Fibroblast of lung (primary cell): ENCODE results near the gene CCNDBP1. TPM values are rescaled to one million over a fixed set of nuclear protein-coding genes. Genes with fewer than 3 reads are reported as not detected.

ENCODE experiments used
- DNase-seq, 2 donors: peaks; one replicate each; pipeline versions ENCODE4 v3.0.0 to v3.0.0-alpha.2; 2010; ENCODE audit warnings: low read depth in 2 of 2
- H2AFZ ChIP-seq: 2 replicates; pipeline ENCODE4 v1.5.1; 2012; ENCODE audit warnings: low read length, control low read depth, inconsistent platforms
- H3K27ac ChIP-seq: 2 replicates; pipeline ENCODE4 v1.5.1; 2011; ENCODE audit warnings: low read length, control low read depth; ENCODE audit not compliant: insufficient read depth
- H3K27me3 ChIP-seq: 2 replicates; pipeline ENCODE4 v1.5.1; 2011; ENCODE audit warnings: mild to moderate bottlenecking, low read length; ENCODE audit not compliant: control insufficient read depth, insufficient read depth
- H3K36me3 ChIP-seq: 2 replicates; pipeline ENCODE4 v1.5.1; 2011; ENCODE audit warnings: low read length; ENCODE audit not compliant: control insufficient read depth, insufficient read depth
- H3K4me1 ChIP-seq: 2 replicates; pipeline ENCODE4 v1.5.1; 2011; ENCODE audit warnings: low read length; ENCODE audit not compliant: control insufficient read depth, insufficient read depth; ENCODE audit errors: extremely low read depth
- H3K4me2 ChIP-seq: 2 replicates; pipeline ENCODE4 v1.5.1; 2011; ENCODE audit warnings: low read length, control low read depth; ENCODE audit not compliant: insufficient read depth; ENCODE audit errors: extremely low read depth
- H3K4me3 ChIP-seq, 4 experiments: fragments of 200-600 bp in 1 of 4; sonication (generic) in 1 of 4; replicated peaks in 1 of 4; 2 replicates each; pipeline ENCODE4 v1.5.1; 2011 to 2016; ENCODE audit warnings: low read length in 4 of 4, low read depth in 3 of 4, mild to moderate bottlenecking in 3 of 4, control low read depth in 2 of 4, inconsistent platforms in 1 of 4, mixed read lengths in 1 of 4; ENCODE audit not compliant: insufficient read depth in 1 of 4; ENCODE audit errors: control extremely low read depth in 1 of 4
- H3K79me2 ChIP-seq: 2 replicates; pipeline ENCODE4 v1.5.1; 2012; ENCODE audit warnings: mild to moderate bottlenecking, low read length, inconsistent platforms; ENCODE audit not compliant: control insufficient read depth, insufficient read depth
- H3K9ac ChIP-seq: 2 replicates; pipeline ENCODE4 v1.5.1; 2011; ENCODE audit warnings: mild to moderate bottlenecking, low read length, control low read depth; ENCODE audit not compliant: insufficient read depth
- H3K9me3 ChIP-seq: 2 replicates; pipeline ENCODE4 v1.5.1; 2012; ENCODE audit warnings: low read depth, low read length; ENCODE audit not compliant: control insufficient read depth, insufficient read depth
- H4K20me1 ChIP-seq: 2 replicates; pipeline ENCODE4 v1.5.1; 2011; ENCODE audit warnings: low read length; ENCODE audit not compliant: control insufficient read depth, insufficient read depth; ENCODE audit errors: extremely low read depth
- EZH2 ChIP-seq: IDR thresholded peaks from 2 replicates; pipeline ENCODE4 v1.5.1; 2012; ENCODE audit warnings: low read length, control low read depth, mild to moderate bottlenecking; ENCODE audit errors: missing control alignments
- polyA plus RNA-seq, 2 donors: library from polyadenylated mRNA; depleted of rRNA in 1 of 2; stranded (reverse) in 1 of 2; unstranded in 1 of 2; fragments of >200 nt; gene quantifications; 2 replicates each; pipeline ENCODE4 v1.2.1, GENCODE V29; 2011 to 2012; ENCODE audit warnings: missing spikeins in 1 of 2
- total RNA-seq: library from RNA; depleted of rRNA; stranded (reverse); fragments of >200 nt; gene quantifications from 2 replicates; pipeline ENCODE4 v1.2.1, GENCODE V29; 2014
- TF ChIP-seq, protein P1 (sequence below), 2 donors: IDR thresholded peaks in 1 of 2; conservative IDR thresholded peaks in 1 of 2; 1 replicate in 1 of 2; 2 replicates in 1 of 2; pipeline ENCODE4 v1.5.1; 2011 to 2012; ENCODE audit warnings: low read length in 2 of 2, control low read depth in 1 of 2, inconsistent platforms in 1 of 2, low read depth in 1 of 2, mild to moderate bottlenecking in 1 of 2

The CCNDBP1 gene
- total and polyA plus RNA-seq, 2 donors (not counting 1 experiment from before 2014, with no cell fraction given): 78.4 to 101 TPM

DNA sequence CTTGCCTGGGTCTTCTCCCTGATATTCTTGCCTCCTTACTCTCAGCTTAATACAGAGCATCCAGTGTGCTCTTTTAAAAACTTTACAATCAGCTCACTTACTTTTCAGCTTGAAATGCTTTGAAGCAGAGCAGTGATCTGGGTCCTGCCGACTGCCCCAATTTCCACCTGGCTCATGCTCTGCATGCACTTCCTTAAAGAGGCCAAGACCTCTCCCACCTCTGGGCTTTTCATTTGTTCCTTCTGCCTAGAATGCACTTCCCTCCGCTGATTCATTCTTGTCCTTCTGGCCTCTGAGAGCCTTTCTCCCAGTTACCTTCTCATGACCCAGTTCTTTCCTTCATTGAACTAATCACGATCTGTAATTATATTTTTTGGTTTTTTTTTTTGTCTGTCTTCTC lies 1.9 kb upstream of the CCNDBP1 start:
- no peaks in the 10 kb centered on the region for H3K4me1 ChIP-seq
- H3K27ac ChIP-seq: no peak overlapping the region
- no peaks in the 10 kb centered on the region for H4K20me1 ChIP-seq
- H3K79me2 ChIP-seq: peaks cover 7% of the 10 kb centered on the region
- H3K4me2 ChIP-seq: no peak overlapping the region
- H3K4me3 ChIP-seq: no peak overlapping the region
- H3K9ac ChIP-seq: no peak overlapping the region
- no peaks in the 10 kb centered on the region for H3K9me3 ChIP-seq
- no peaks in the 10 kb centered on the region for H3K36me3 ChIP-seq
- H3K27me3 ChIP-seq: no peaks in the 10 kb centered on the region
- TF ChIP-seq, protein P1, sequence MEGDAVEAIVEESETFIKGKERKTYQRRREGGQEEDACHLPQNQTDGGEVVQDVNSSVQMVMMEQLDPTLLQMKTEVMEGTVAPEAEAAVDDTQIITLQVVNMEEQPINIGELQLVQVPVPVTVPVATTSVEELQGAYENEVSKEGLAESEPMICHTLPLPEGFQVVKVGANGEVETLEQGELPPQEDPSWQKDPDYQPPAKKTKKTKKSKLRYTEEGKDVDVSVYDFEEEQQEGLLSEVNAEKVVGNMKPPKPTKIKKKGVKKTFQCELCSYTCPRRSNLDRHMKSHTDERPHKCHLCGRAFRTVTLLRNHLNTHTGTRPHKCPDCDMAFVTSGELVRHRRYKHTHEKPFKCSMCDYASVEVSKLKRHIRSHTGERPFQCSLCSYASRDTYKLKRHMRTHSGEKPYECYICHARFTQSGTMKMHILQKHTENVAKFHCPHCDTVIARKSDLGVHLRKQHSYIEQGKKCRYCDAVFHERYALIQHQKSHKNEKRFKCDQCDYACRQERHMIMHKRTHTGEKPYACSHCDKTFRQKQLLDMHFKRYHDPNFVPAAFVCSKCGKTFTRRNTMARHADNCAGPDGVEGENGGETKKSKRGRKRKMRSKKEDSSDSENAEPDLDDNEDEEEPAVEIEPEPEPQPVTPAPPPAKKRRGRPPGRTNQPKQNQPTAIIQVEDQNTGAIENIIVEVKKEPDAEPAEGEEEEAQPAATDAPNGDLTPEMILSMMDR (conservative IDR thresholded peaks at IDR 0.05 in 1 of 2, IDR thresholded peaks at IDR 0.05 in 1 of 2; ENCODE audit: low read depth in 1 of 2, low read length in 2 of 2): no peak
- no peak for TF ChIP-seq EZH2
- no peak overlapping the region for H2AFZ ChIP-seq
- no peak for DNase-seq

DNA sequence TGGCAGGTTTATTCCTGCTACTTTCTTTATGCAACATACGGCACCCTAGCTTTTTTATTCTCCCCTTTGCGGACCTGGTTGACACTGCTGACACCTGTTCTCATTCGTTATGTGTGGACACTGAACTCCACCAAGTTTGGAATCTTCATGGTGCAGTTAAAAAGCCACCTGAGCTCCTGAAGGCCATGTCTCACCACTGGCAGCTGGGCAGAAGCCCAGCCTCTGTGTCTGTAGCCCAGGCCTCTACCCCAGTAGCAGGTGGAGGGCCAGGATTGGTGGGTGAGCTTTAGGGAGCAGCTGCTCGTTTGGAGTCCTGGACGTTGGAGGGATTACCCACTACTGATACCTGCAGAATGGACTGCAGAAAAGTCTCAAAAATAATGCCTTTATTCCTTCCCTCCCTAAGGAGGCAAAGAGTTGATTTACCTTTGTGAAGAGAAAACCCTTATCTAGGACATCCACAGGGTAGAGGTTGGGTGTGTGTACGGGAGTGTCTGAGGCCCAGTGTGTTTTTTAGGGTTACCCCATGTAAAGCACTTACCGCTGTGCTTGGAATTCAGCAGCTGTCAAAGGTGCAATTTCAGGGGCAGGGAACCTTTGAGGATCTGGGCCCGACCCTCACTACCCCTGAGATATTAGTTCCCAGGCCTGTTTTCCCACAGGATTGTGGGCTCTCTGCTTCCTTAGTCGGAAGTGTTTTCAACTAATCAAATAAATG lies 637 bp upstream of the CCNDBP1 start:
- peak overlapping the region in 2 of 4 experiments; percentile 70 to 96 for H3K4me3 ChIP-seq

DNA sequence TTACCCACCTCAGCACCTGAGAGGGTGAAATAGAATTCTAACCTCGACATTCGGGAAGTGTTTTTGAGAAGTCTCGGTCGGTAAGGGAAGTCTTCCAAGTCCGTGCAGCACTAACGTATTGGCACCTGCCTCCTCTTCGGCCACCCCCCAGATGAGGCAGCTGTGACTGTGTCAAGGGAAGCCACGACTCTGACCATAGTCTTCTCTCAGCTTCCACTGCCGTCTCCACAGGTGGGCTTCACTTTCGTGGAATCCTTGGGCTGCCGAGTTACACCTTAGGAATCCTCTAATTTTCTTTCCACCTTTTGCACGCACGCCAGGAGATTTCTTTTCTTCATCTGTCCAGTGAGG lies 775 bp downstream of the CCNDBP1 start:
- Histone ChIP-seq H3K4me2 (peak overlapping the region; percentile 97), H3K79me2 (peaks cover 7% of the 10 kb centered on the region), H3K9me3 (no peaks in the 10 kb centered on the region), H3K4me3 (peak overlapping the region; percentile 90 to 96 (median 94)), H3K4me1 (no peaks in the 10 kb centered on the region), H4K20me1 (no peaks in the 10 kb centered on the region), H2AFZ (peak overlapping the region; percentile 69), H3K27ac (peak overlapping the region; percentile 67), H3K27me3 (no peaks in the 10 kb centered on the region), H3K36me3 (peaks cover 10% of the 10 kb centered on the region), H3K9ac (peak overlapping the region; percentile 74)
- no peak for TF ChIP-seq EZH2
- TF ChIP-seq, protein P1 (conservative IDR thresholded peaks at IDR 0.05 in 1 of 2, IDR thresholded peaks at IDR 0.05 in 1 of 2; ENCODE audit: low read depth in 1 of 2, low read length in 2 of 2): no peak
- peak in 1 of 2 donors; percentile 6 for DNase-seq

More for the DNA sequence above, 637 bp upstream of the CCNDBP1 start:
- no peaks in the 10 kb centered on the region for H3K9me3 ChIP-seq
- H2AFZ ChIP-seq: peak overlapping the region; percentile 61
- H3K27me3 ChIP-seq: no peaks in the 10 kb centered on the region
- no peak overlapping the region for H3K27ac ChIP-seq
- DNase-seq: no peak
- H3K36me3 ChIP-seq: peaks cover 3% of the 10 kb centered on the region
- H3K79me2 ChIP-seq: peaks cover 7% of the 10 kb centered on the region
- no peak overlapping the region for H3K4me2 ChIP-seq
- no peaks in the 10 kb centered on the region for H4K20me1 ChIP-seq
- TF ChIP-seq, protein P1 (conservative IDR thresholded peaks at IDR 0.05 in 1 of 2, IDR thresholded peaks at IDR 0.05 in 1 of 2; ENCODE audit: low read depth in 1 of 2, low read length in 2 of 2): no peak
- TF ChIP-seq EZH2: no peak
- no peaks in the 10 kb centered on the region for H3K4me1 ChIP-seq
- peak overlapping the region; percentile 74 for H3K9ac ChIP-seq
